Esophagus muscularis mucosa (tissue), 4 donors: ENCODE results near the gene TES.

Experiments used
- EP300 ChIP-seq: sonication (generic); formaldehyde crosslinking; IDR thresholded peaks from one replicate; pipeline ENCODE4 v1.6.1; 2017; ENCODE audit warnings: antibody characterized with exemption
- POLR2AphosphoS5 ChIP-seq, 2 donors: sonication (generic); formaldehyde crosslinking; IDR thresholded peaks; one replicate each; pipeline ENCODE4 v1.6.1; 2017; ENCODE audit warnings: antibody characterized with exemption in 2 of 2
- TF ChIP-seq, protein P1 (sequence below), 3 experiments: fragments of 200-600 bp in 2 of 3; fragments of 450-650 bp in 1 of 3; sonication (generic) in 2 of 3; IDR thresholded peaks; one replicate each; pipeline ENCODE4 v1.5.1; 2017 to 2019; ENCODE audit warnings: antibody characterized with exemption in 3 of 3, mild to moderate bottlenecking in 2 of 3, moderate library complexity in 1 of 3

DNA sequence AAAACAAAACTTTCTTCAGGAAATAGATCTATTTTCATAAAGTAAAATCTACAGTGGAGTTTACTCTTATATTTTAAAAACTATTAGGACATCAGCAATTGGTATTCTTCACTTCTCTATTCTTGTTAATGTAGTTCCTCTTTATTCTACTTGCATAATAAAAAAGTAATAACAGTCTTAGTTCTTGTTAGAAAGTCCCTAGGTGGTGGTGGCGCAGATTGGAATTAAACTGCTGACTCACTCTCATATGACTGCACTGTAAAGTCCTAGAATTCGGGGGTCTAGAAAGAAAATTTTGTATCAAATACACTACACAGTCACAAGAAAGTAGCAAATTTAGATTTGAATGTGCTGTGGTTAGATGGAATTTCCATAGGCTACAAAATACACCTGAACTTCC, 44.6 kb upstream of the TES start:
- TF ChIP-seq, protein P1, sequence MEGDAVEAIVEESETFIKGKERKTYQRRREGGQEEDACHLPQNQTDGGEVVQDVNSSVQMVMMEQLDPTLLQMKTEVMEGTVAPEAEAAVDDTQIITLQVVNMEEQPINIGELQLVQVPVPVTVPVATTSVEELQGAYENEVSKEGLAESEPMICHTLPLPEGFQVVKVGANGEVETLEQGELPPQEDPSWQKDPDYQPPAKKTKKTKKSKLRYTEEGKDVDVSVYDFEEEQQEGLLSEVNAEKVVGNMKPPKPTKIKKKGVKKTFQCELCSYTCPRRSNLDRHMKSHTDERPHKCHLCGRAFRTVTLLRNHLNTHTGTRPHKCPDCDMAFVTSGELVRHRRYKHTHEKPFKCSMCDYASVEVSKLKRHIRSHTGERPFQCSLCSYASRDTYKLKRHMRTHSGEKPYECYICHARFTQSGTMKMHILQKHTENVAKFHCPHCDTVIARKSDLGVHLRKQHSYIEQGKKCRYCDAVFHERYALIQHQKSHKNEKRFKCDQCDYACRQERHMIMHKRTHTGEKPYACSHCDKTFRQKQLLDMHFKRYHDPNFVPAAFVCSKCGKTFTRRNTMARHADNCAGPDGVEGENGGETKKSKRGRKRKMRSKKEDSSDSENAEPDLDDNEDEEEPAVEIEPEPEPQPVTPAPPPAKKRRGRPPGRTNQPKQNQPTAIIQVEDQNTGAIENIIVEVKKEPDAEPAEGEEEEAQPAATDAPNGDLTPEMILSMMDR (IDR thresholded peaks at IDR 0.05) = no peak
- no peak for TF ChIP-seq EP300
- TF ChIP-seq POLR2AphosphoS5 (IDR thresholded peaks at IDR 0.05) = no peak
